HG03095 (cell line): ENCODE measurements around the gene MARCHF9.
"Not testable (repeated sequence)": the region's sequence is repeated elsewhere in the genome, so short reads cannot be mapped to it uniquely, and the experiment has no call there.

Source experiments
- ATAC-seq: cut with Tn5 transposase; IDR thresholded peaks from one replicate; pipeline ENCODE4 v1.9.1; 2021; ENCODE audit warnings: moderate library complexity; ENCODE audit not compliant: unreplicated experiment

Gene MARCHF9

GRCh38 chr12:57769594-57769993, 14.7 kb downstream of the MARCHF9 start:
- ATAC-seq, result no peak

GRCh38 chr12:57770734-57771133, 15.8 kb downstream of the MARCHF9 start:
- ATAC-seq, result no peak

- ATAC-seq, result peak; percentile 72
These were observed 16.5 kb downstream of the MARCHF9 start for GRCh38 chr12:57771236-57771872.

- peak; percentile 72 for ATAC-seq
These were observed 17.0 kb downstream of the MARCHF9 start, which contains the start of gene METTL1 for GRCh38 chr12:57771873-57772428. METTL1 (minus strand) TSS chr12:57772105; CDS start chr12:57772083, 22 bp downstream.

- ATAC-seq, result peak; percentile 27
These were observed 17.8 kb downstream of the MARCHF9 start, which contains the start of gene EEF1AKMT3 for GRCh38 chr12:57772429-57773322. EEF1AKMT3 (plus strand) TSS chr12:57772614; CDS start chr12:57772725, 111 bp downstream.

GRCh38 chr12:57774634-57775033, 19.7 kb downstream of the MARCHF9 start:
- not testable (repeated sequence) for ATAC-seq

- ATAC-seq, result no peak
These were observed 20.1 kb downstream of the MARCHF9 start for GRCh38 chr12:57775044-57775443.

GRCh38 chr12:57775563-57776246, 20.8 kb downstream of the MARCHF9 start:
- no peak for ATAC-seq

GRCh38 chr12:57776247-57776587, 21.3 kb downstream of the MARCHF9 start:
- no peak for ATAC-seq

GRCh38 chr12:57777367-57777766, 22.5 kb downstream of the MARCHF9 start:
- no peak for ATAC-seq

- ATAC-seq, result no peak
These were observed 23.0 kb downstream of the MARCHF9 start for GRCh38 chr12:57777911-57778310.

- ATAC-seq, result no peak
These were observed 24.8 kb downstream of the MARCHF9 start for GRCh38 chr12:57779736-57780135.

- no peak for ATAC-seq
These were observed 25.5 kb downstream of the MARCHF9 start for GRCh38 chr12:57780284-57780897.

GRCh38 chr12:57781244-57781643, 26.3 kb downstream of the MARCHF9 start:
- ATAC-seq, result no peak

- no peak for ATAC-seq
These were observed 26.9 kb downstream of the MARCHF9 start for GRCh38 chr12:57781801-57782200.

- ATAC-seq, result no peak
These were observed 27.3 kb downstream of the MARCHF9 start for GRCh38 chr12:57782243-57782607.

- peak; percentile 93 for ATAC-seq
These were observed 27.9 kb downstream of the MARCHF9 start, which contains the start of gene TSFM for GRCh38 chr12:57782608-57783465. TSFM (plus strand) TSS chr12:57782787; CDS start chr12:57782802, 15 bp downstream.

GRCh38 chr12:57783466-57783801, 28.5 kb downstream of the MARCHF9 start:
- no peak for ATAC-seq

GRCh38 chr12:57783861-57784260, 29.0 kb downstream of the MARCHF9 start:
- no peak for ATAC-seq

GRCh38 chr12:57793920-57794319, 39.0 kb downstream of the MARCHF9 start:
- no peak for ATAC-seq
